Sciatic nerve (tissue), 2 donors: Measurements from ENCODE around the gene TRAPPC14. TPM values are rescaled to one million over a fixed set of nuclear protein-coding genes. Genes with fewer than 3 reads are reported as not detected.
"Not testable (repeated sequence)": the region's sequence is repeated elsewhere in the genome, so short reads cannot be mapped to it uniquely, and the experiment has no call there.

Experiments used
- ATAC-seq: fragments of 200-7000 bp; cut with Tn5 transposase; one replicate; pipeline ENCODE4 v1.9.1; 2020; ENCODE audit warnings: mild to moderate bottlenecking, moderate library complexity
- DNase-seq: peaks from one replicate; pipeline ENCODE4 v3.0.0-alpha.2; 2020; ENCODE audit warnings: low spot score
- intact Hi-C: fragments of 100-400 bp; cut with DNase I; formaldehyde crosslinking; loops from one replicate; pipeline ENCODE4 v1.14.2; 2022
- total RNA-seq: library from RNA; stranded (reverse); fragmentation: NEBNext Ultra II Directional; extraction: Animal tissue kit (Norgen Biotek cat#: 25700); gene quantifications from one replicate; pipeline ENCODE4 v1.2.1, GENCODE V29; 2021
- donor health status: DM: no; HTN: no; CAD: no.
- donor health status: DM: no; HTN: no; CAD: no.

The TRAPPC14 gene
- total RNA-seq: 15.4 TPM

DNA sequence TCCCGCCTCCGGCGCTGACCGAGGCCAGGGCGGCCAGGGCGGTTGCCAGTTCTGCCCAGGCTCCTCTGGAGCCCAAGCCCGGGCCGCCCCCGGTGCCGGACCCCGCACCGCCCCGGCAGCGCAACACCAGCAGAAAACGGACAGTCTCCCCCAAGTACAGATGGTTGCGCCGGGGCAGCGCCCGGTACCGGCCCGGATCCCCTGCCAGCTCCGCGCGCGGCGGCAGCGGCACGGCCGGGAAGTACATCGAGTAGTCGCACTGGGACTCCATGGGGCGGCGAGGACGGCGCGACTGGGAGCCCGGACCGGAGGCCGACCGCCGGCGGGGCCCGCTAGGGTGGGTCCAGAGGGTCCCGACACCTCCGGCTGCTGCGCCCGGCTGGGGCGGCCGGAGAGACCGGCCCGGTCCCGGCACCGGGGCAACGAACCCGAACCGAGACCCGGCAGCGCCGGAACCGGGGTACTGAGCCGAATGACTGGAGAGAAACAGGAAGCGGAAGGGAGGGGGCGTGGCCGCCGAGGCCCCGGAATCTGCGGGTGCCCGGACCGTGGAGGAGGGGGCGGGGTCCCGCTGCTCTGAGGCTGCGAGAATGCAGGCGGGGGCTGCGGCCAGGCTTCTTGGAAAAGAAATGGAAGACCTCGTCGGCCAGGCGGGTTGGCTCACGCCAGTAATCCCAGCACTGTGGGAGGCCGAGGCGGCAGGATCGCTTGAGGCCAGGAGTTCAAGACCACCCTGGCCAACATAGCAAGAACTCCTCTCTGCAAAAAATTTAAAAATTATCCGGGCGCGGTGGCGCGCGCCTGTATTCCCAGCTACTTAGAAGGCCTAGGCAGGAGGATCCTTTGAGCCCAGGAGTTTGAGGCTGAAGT is at the start of gene TRAPPC14:
TSS of gene TRAPPC14 (minus strand) at position 495 of the 870 bp plus-strand sequence. CDS start at position 271, 224 bp downstream.
- DNase-seq (peak; percentile 97), ATAC-seq (peak; percentile 93)

DNA sequence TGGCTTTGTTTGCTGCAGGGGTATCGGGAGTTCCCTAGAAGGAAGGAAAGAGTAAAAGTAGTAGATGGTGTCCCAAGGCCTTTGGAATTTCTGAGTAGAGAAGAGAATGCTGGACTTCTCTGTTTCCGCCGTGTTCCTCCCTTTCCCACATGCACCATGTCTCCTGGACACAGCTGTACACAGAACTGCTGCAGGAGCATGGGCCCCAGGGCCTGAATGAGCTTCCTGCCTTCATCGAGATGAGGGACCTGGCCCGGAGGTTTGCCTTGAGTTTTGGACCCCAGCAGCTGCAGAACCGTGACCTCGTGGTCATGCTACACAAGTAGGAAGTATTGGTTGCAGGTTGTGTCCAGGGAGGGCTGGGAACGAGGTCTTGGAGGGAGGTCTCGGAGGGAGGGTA is 45.9 kb upstream of the TRAPPC14 start:
- intact Hi-C loops: loop anchor here (10.0 kb wide), 1 partner anchor 70 kb away; no protein-coding TSS in a partner anchor
- ATAC-seq: no peak

More for the DNA sequence above, at the start of gene TRAPPC14:
- intact Hi-C loops: no loop called here

GRCh38 chr7:100200693-100201092 is 42.2 kb upstream of the TRAPPC14 start:
- intact Hi-C loops: loop anchor here (10.0 kb wide), 1 partner anchor 66 kb away; no protein-coding TSS in a partner anchor
- DNase-seq: no peak
- no peak for ATAC-seq

More for the DNA sequence above, 45.9 kb upstream of the TRAPPC14 start:
- DNase-seq: no peak

GRCh38 chr7:100198266-100198665 is 39.7 kb upstream of the TRAPPC14 start:
- ATAC-seq (peak; percentile 16), DNase-seq (no peak)
- intact Hi-C loops: no loop called here

- ATAC-seq, intact Hi-C loops, DNase-seq: not testable (repeated sequence)
These were observed 37.4 kb upstream of the TRAPPC14 start for GRCh38 chr7:100195901-100196322.

- ATAC-seq (no peak), DNase-seq (no peak)
- intact Hi-C loops: no loop called here
These were observed 36.7 kb upstream of the TRAPPC14 start for GRCh38 chr7:100195222-100195621.

DNA sequence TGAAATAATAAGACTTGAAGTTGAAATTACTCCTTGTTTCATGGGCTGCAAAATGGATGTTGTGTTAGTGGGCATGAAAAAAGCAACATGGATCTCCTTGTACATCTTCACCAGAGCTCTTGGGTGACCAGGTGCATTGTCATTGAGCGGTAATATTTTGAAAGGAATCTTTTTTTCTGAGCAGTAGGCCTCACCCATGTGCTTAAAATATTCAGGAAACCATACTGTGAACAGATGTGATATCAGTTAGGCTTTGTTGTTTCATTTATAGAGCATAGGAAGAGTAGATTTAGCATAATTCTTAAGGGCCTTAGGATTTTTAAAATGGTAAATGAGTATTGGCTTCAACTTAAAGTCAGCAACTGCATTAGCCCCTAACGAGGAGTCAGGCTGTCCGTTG is 34.4 kb upstream of the TRAPPC14 start:
- ATAC-seq (no peak), DNase-seq (no peak)
- intact Hi-C loops: no loop called here

DNA sequence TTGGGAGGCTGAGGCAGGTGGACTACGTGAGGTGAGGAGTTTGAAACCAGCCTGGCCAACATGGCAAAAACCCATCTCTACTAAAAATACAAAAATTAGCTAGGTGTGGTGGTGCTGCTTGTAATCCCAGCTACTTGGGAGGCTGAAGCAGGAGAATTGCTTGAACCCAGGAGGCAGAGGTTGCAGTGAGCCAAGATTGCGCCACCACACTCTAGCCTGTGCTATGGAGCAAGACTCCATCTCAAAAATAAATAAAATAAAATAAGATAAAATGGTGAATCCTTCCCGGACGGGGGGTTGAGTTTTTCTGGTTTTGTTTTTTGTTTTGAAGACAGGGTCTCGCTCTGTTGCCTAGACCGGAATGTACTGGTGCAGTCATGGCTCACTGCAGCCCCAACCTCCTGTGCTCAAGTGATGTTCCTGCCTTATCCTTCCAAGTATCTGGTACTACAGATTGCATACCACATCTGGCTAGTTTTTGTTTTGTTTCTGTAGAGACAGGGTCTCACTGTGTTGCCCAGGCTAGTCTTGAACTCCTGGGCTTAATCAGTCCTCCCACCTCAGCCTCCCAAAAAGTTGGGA is 33.8 kb upstream of the TRAPPC14 start:
- ATAC-seq, intact Hi-C loops, DNase-seq: not testable (repeated sequence)

- intact Hi-C loops: no loop called here
- ATAC-seq (no peak), DNase-seq (no peak)
These were observed 33.3 kb upstream of the TRAPPC14 start for GRCh38 chr7:100191775-100192174.

GRCh38 chr7:100190048-100190711 is 31.7 kb upstream of the TRAPPC14 start:
- DNase-seq (no peak), ATAC-seq (peak; percentile 48)
- intact Hi-C loops: no loop called here

DNA sequence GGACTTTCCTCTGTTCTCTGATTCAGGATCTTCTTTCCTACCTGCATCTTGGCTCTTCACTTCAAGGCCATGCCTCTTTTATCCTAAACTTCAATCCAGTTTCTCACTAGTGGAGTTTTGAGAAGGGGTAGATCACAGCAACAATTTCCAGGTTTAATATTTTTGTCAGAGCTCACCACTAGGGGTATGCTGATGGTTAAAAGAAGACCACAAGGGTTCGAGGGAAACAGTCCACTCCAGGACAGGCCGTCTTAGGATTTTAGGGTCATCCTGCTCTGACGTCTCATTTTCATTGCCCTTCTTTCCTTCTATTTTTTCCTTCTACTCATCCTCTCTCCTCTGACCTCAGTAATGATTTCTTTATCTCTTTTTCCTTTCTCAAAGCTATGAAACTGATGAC is 30.5 kb upstream of the TRAPPC14 start:
- ATAC-seq (no peak), DNase-seq (no peak)
- intact Hi-C loops: no loop called here

GRCh38 chr7:100185726-100186125 is 27.2 kb upstream of the TRAPPC14 start:
- ATAC-seq (no peak), DNase-seq (no peak)
- intact Hi-C loops: no loop called here

DNA sequence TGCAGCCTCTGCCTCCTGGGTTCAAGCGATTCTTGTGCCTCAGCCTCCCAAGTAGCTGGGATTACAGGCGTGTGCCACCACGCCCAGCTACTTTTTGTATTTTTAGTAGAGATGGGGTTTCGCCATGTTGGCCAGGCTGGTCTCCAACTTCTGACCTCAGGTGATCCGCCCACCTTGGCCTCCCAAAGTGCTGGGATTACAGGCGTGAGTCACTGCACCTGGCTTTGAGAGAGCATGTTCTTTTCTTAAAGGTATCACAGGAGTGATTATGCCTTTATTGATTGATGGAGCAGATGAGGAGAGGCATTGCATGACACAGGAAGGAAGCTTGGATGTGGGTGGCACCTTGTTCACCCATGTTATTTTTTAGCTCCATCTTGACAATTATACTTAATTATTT is 24.6 kb upstream of the TRAPPC14 start:
- DNase-seq, intact Hi-C loops, ATAC-seq: not testable (repeated sequence)

DNA sequence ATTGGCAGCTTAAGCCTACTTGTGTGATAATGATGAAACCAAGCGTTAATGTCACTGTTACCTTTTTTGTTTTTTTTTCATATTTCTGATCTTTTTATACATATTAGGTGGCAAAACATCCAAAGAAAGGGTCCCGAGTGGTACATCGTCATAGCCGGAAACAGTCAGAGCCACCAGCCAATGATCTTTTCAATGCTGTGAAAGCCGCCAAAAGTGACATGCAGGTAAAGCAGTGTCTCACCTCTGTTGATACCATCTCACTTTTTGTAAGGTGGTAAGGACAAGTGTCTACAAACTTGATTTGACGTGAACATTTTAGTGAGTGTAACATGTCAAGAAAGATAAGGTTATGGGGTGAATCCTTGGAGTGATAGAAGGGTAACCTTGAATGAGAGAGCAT is 24.1 kb upstream of the TRAPPC14 start:
- DNase-seq, intact Hi-C loops, ATAC-seq: not testable (repeated sequence)

- intact Hi-C loops, DNase-seq, ATAC-seq: not testable (repeated sequence)
These were observed 21.6 kb upstream of the TRAPPC14 start for GRCh38 chr7:100180084-100180483.

- DNase-seq (peak; percentile 98), ATAC-seq (peak; percentile 97)
- intact Hi-C loops: no loop called here
These were observed 18.8 kb upstream of the TRAPPC14 start, which contains the start of the genes GPC2 and STAG3 for GRCh38 chr7:100177045-100178001. TSS of gene GPC2 (minus strand) at chr7:100177381. CDS start at chr7:100177199, 182 bp downstream. TSS of gene STAG3 (plus strand) at chr7:100177918. CDS start at chr7:100180557, 2,639 bp downstream.

- DNase-seq (no peak), ATAC-seq (no peak)
- intact Hi-C loops: no loop called here
These were observed 17.8 kb upstream of the TRAPPC14 start for GRCh38 chr7:100176096-100177044.
